ACC112 (cell line): Measurements from ENCODE around the gene EXOC3L2.
A peak's percentile ranks its signal among the peaks of the same experiment; 100 is the strongest.

ENCODE experiments used
- H2AFZ ChIP-seq: fragments of 200-600 bp; sonication (generic); one replicate; pipeline ENCODE4 v1.6.0; 2017; ENCODE audit warnings: antibody characterized with exemption, low read length; ENCODE audit not compliant: unreplicated experiment
- H3K27ac ChIP-seq: fragments of 200-600 bp; sonication (generic); 2 replicates; pipeline ENCODE4 v1.5.1; 2014; ENCODE audit warnings: low read depth, mild to moderate bottlenecking, antibody characterized with exemption, low read length, moderate library complexity
- H3K27me3 ChIP-seq: fragments of 200-600 bp; sonication (generic); 2 replicates; pipeline ENCODE4 v1.6.1; 2014; ENCODE audit warnings: mild to moderate bottlenecking, antibody characterized with exemption, low read length, moderate library complexity, mixed read lengths; ENCODE audit not compliant: insufficient read depth
- H3K36me3 ChIP-seq: fragments of 200-600 bp; sonication (generic); 2 replicates; pipeline ENCODE4 v1.6.1; 2016; ENCODE audit warnings: mild to moderate bottlenecking, antibody characterized with exemption, low read length, moderate library complexity, mixed read lengths; ENCODE audit not compliant: insufficient read depth
- H3K4me1 ChIP-seq: fragments of 200-600 bp; sonication (generic); one replicate; pipeline ENCODE4 v1.6.1; 2016; ENCODE audit warnings: low read length, mixed read lengths; ENCODE audit not compliant: insufficient read depth, unreplicated experiment, control insufficient read depth
- H3K4me3 ChIP-seq: fragments of 200-600 bp; sonication (generic); 2 replicates; pipeline ENCODE4 v1.5.1; 2014; ENCODE audit warnings: mild to moderate bottlenecking, low read depth, low read length
- H3K79me2 ChIP-seq: fragments of 200-600 bp; sonication (generic); one replicate; pipeline ENCODE4 v1.6.0; 2016; ENCODE audit warnings: low read length; ENCODE audit not compliant: control insufficient read depth, unreplicated experiment, insufficient read depth

Gene EXOC3L2

DNA sequence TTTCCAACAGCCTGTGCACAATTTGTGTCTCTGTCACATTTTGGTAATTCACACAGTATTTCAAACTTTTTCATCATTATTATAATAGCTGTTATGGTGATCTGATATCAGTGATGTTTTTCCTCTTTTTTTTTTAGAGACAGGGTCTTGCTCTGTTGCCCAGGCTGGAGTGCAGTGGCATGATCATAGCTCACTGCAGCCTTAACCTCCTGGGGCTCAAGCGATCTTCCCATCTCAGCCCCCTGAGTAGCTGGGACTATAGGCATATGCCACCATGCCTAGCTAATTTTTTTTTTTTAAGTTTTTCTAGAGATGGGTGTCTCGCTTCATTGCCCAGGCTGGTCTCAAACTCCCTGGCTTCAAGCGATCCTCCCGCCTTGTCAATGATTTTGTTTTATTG, 11.6 kb upstream of the EXOC3L2 start:
- no peaks in the 10 kb centered on the region for H3K27me3 ChIP-seq
- no peak overlapping the region for H2AFZ ChIP-seq
- no peak overlapping the region for H3K4me3 ChIP-seq
- H3K36me3 ChIP-seq: no peaks in the 10 kb centered on the region
- H3K79me2 ChIP-seq: peaks cover 27% of the 10 kb centered on the region
- peaks cover 9% of the 10 kb centered on the region for H3K4me1 ChIP-seq
- H3K27ac ChIP-seq: no peak overlapping the region

DNA sequence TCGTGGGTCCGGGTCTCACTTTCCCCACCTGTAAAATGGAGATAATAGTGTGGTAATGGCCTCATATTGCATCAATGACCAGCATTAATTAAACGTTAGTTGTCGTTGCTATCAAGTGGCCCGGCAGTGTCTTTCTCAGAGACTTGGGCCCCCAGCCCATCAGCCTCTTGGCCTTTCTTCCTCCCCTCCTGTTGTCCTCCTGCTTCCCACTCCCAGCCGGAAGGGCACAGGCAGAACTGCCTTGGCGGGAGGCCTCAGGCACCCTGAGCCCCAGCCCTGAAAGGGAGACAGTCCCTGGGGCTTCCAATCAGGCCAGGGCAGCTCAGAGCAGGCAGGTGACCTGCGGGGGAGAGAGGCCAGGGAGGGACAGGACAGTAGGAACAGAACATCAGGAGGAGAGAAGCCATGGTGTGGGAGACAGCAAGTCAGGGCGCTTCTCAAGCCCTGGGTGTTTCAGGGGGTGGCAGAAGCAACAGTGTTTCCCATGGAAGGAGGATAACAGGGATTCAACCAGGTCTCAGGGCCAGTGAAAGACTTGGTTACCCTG, 10.5 kb upstream of the EXOC3L2 start:
- no peak overlapping the region for H3K27ac ChIP-seq
- H2AFZ ChIP-seq: no peak overlapping the region
- no peaks in the 10 kb centered on the region for H3K27me3 ChIP-seq
- no peaks in the 10 kb centered on the region for H3K36me3 ChIP-seq
- peaks cover 31% of the 10 kb centered on the region for H3K79me2 ChIP-seq
- H3K4me1 ChIP-seq: peaks cover 9% of the 10 kb centered on the region
- no peak overlapping the region for H3K4me3 ChIP-seq

DNA sequence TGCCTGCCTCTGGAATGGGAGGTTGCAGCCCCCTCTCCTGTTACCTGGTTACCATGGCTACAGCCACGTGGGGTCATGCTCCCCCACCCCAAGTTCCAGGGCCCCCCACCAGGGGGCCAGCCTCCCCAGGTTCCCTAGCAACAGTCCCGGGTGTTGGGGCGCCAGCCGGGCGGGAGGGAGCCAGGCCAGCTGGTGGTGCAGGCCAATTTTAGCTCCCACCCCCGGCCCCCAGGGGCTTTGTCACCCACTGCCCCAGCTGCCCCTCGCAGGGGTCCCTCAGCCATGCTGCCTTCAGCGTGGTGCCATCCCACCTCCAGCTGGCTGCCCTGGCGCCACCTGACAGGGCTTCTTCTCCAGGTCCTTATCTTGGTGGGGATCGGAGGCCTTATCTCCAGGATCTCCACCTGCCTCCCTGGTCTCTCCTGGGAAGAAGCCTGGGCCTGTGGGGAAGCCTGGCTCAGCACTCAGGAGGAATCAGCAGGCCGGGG, 8.9 kb upstream of the EXOC3L2 start:
- Histone ChIP-seq H3K79me2 (peaks cover 31% of the 10 kb centered on the region), H3K27ac (no peak overlapping the region), H3K4me1 (peaks cover 12% of the 10 kb centered on the region), H3K36me3 (no peaks in the 10 kb centered on the region), H3K4me3 (no peak overlapping the region), H2AFZ (no peak overlapping the region), H3K27me3 (no peaks in the 10 kb centered on the region)

DNA sequence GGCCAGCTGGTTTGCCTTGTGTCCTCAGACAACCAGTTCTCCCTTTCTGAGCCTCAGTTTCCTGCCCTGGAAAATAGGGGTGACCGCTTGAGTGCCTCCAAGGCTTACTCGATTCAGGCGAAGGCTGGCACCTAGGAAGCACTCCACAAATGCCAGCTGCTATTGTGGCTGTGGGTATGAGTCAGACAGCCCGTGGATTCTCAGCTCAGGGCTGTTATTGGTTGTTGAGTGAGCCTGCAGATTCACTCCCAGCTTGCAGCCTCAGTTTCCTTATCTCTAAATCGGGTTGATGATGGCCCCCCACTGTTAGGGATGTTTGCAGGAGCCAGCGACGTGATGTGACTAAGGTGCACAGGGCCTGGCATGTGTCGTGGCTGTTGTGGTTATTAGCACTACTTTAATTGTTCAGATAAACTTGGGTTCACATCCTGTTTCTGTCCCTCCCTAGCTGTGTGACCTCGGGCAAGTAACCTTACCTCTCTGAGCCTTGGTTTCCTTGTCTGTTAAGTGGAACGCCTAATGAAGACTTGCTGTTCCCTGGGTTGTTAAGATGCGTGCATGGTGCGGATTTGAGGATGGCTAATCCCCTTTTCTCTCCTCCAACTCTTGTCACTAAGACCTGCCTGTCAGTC, 8.3 kb upstream of the EXOC3L2 start:
- Histone ChIP-seq H3K4me1 (peaks cover 12% of the 10 kb centered on the region), H3K27ac (no peak overlapping the region), H3K79me2 (peaks cover 31% of the 10 kb centered on the region), H3K4me3 (peak overlapping the region; percentile 86; the same call in 1 of the 2 replicates), H2AFZ (no peak overlapping the region), H3K27me3 (no peaks in the 10 kb centered on the region), H3K36me3 (no peaks in the 10 kb centered on the region)

GRCh38 chr19:45251452-45252354, 6.5 kb upstream of the EXOC3L2 start:
- Histone ChIP-seq H3K4me1 (peaks cover 12% of the 10 kb centered on the region), H3K27ac (no peak overlapping the region), H3K36me3 (no peaks in the 10 kb centered on the region), H3K79me2 (peaks cover 31% of the 10 kb centered on the region), H3K27me3 (no peaks in the 10 kb centered on the region), H3K4me3 (peak overlapping the region; percentile 86), H2AFZ (no peak overlapping the region)

DNA sequence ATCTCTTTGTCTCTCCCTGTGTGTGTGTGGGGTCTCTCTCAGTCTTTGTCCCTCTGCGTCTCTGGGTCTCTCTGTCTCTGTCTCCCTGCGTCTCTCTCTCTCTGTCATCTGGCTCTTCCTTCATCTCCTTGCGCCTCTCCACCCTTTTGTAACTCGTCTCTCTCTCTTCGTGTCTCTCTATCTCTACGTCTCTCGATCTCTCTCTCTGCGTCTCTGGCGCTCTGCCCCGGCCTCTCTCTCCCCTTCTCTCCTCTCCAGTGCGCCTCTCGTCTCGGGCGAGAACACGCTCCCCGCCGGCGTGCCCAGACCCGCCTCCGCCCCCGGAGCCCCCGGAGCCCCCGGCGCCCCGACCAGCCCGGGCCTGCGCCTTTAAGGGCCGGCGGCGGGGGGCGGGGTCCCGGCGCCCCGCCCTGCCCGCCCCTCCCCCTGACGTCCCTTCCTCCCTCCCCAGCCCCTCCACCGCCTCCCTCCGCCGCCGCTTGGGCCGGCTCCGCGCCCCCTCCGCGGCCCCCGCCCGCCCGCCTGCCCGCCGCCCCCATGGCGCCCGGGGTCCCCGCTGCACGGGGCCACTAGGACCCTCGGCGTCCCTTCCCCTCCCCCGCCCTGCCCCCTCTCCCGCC, 5.7 kb upstream of the EXOC3L2 start, which contains the start of gene MARK4:
Gene MARK4, plus strand, starts transcription at position 440 of the 620 bp plus-strand sequence. CDS start 318 bp downstream, outside the sequence.
- H3K4me1 ChIP-seq: peaks cover 12% of the 10 kb centered on the region
- H3K27me3 ChIP-seq: no peaks in the 10 kb centered on the region
- peak within 1 kb of the TSS; percentile 8 for H2AFZ ChIP-seq
- H3K27ac ChIP-seq: no peak within 1 kb of the TSS
- no peaks in the 10 kb centered on the region for H3K36me3 ChIP-seq
- H3K4me3 ChIP-seq: peak within 1 kb of the TSS; percentile 86
- peaks cover 31% of the 10 kb centered on the region for H3K79me2 ChIP-seq

- H3K27ac ChIP-seq: no peak overlapping the region
- peaks cover 12% of the 10 kb centered on the region for H3K4me1 ChIP-seq
- peaks cover 31% of the 10 kb centered on the region for H3K79me2 ChIP-seq
- peak overlapping the region; percentile 77 for H3K4me3 ChIP-seq
- peak overlapping the region; percentile 8 for H2AFZ ChIP-seq
- H3K36me3 ChIP-seq: no peaks in the 10 kb centered on the region
- no peaks in the 10 kb centered on the region for H3K27me3 ChIP-seq
Measured at GRCh38 chr19:45250216-45250831, 5.1 kb upstream of the EXOC3L2 start.

DNA sequence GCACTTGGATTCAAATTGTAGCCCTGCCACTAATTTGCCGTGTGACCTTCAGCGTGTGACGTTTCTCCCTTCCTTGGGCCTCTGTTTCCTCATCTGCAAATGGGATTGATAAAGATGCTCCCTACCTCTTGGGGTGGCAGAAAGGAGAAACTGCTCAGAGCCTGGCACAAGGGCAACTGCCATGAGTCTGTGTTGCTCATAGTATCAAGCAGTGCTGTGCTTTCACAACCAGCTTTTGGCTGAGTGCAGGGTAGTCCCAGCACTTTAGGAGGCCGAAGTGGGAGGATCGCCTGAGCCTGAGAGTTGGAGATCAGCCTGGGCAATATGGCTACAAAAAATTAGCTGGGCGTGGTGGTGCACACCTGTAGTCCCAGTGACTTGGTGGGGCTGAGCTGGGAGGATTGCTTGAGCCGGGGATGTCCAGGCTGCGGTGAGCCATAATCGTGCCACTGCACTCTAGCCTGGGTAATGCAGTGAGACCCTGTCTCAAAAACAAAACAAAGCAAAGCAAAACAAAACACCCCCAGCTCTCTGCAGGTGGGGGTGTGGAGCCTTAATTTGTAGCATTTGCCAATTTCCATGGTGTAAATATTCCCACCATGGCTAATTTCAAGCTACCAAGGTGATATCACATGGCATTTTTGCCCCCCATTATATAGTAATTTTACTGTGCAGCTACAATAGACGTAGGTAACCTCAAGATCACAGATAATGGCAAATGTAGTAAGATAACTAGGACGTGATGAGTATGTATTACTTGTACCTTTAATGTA, 4.2 kb upstream of the EXOC3L2 start:
- Histone ChIP-seq H2AFZ (no peak overlapping the region), H3K4me1 (peaks cover 12% of the 10 kb centered on the region), H3K79me2 (peaks cover 27% of the 10 kb centered on the region), H3K4me3 (no peak overlapping the region), H3K36me3 (no peaks in the 10 kb centered on the region), H3K27me3 (no peaks in the 10 kb centered on the region), H3K27ac (no peak overlapping the region)

- H3K27me3 ChIP-seq: no peaks in the 10 kb centered on the region
- peaks cover 7% of the 10 kb centered on the region for H3K79me2 ChIP-seq
- H3K4me1 ChIP-seq: peaks cover 3% of the 10 kb centered on the region
- H3K36me3 ChIP-seq: no peaks in the 10 kb centered on the region
- H2AFZ ChIP-seq: no peak overlapping the region
- no peak overlapping the region for H3K27ac ChIP-seq
- no peak overlapping the region for H3K4me3 ChIP-seq
Measured at GRCh38 chr19:45247136-45247535, 1.9 kb upstream of the EXOC3L2 start.
